Measurements from ENCODE around the gene JUP.

Gene JUP

DNA sequence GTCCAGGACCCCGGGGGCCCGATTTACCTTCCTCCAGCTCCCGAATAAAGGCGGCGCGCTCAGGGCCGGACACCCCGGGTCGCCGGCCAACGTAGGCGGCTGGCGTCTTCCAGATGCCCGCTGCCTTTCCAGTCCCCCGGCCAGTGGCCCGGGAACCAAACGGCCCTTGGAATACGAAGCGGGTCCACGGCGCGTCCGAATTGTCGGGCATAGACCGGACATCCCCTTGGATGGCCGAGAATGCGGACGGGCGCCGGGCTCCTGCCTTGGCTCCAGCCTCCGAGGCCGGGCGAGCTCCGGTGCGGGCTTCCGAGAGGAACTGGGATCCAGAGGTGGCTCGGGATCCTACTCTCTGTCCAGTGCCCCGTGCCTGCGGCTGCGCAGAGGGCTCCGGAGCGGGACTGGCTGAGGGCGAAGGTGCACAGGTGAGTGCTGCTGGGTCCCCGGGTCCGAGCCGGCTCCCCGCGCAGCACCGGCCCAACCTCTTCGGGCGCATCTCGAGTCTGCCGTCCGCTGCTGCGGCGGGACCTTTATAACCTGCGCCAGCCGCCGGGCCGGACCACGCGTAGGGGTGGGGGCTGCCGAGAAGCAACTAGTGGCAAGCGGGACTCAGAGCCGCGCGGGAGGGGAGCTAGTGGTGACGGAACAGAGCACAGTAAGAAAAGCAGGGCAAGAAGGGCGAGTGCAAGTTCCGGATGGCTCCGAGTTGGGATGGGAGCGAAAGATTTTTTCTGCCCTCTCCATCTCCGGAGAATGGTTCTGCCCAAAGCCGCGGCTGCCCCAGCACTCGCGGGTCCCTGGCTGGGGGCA lies 52.2 kb downstream of the JUP start, which contains the start of gene HAP1:
HAP1 (minus strand) TSS at position 505 of the 810 bp plus-strand sequence; CDS start at position 496, 9 bp downstream.
- Mint-ChIP-seq H3K4me3 (peak within 1 kb of the TSS; percentile 66), H3K27me3 (peaks cover 80% of the 10 kb centered on the region), H3K9me3 (no peaks in the 10 kb centered on the region), H3K36me3 (no peaks in the 10 kb centered on the region), H3K4me1 (peaks cover 21% of the 10 kb centered on the region), H3K27ac (no peak within 1 kb of the TSS)
- peak; percentile 19 for ATAC-seq

DNA sequence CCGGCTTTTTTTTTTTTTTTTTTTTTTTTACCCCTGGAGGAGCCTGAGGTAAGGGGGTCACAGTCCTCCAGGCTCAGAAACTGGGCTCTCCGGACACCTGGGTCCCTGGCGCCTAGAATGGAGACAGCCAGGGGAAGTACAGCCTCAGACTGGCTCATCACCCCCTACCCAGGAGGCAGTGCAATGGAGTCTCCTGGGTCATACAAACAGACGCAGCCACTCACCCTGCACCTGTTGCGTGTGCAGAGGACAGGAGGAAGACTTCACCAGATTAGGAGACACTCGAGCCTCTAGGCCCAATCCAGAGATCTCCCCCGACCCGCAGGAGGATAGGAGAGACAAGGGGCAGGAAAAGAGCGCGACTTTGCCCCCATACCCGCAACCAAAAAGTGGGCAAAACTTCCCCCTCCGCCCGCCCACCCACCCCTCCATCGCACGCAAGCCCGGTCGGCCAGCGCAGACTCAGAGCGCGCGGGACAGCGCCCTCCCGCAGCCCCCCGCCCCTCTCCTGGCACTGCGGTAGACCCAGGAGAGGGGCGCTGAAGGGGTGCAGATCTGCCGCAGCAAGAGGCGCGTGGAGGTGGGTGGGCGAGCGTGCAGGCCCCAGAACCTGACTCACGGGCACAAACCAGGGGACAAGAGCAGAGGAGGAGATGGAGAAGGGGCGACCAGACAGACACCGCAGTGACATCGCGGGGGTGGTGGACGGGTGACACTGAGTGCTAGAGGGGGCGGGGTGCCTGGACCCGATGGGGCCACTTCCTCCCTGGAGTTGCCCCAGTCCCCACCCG lies 53.0 kb downstream of the JUP start:
- peaks cover 21% of the 10 kb centered on the region for H3K4me1 Mint-ChIP-seq
- peak overlapping the region; percentile 52 for H3K4me3 Mint-ChIP-seq
- no peaks in the 10 kb centered on the region for H3K36me3 Mint-ChIP-seq

DNA sequence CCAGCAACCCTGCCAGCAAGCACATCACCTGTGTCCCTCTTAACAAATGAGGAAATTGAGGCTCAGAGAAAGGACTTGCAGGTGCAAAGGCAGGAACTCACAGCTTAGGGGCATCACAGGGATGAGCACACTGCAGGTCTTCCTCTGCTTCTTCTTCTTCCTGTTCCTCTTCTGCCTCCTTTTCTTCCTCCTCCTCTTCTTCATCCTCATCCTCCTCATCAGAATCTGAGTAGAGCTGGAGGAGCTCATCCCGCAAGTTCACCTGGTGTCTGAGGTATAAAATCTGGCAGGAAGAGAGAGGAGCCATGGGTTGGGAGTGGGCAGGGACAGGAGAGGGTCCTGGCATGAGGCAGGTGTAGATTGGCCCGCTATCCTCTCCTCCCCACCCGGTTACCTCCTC lies 54.7 kb downstream of the JUP start:
- H3K4me3 Mint-ChIP-seq, result no peak overlapping the region
- H3K9me3 Mint-ChIP-seq, result no peaks in the 10 kb centered on the region
- H3K27ac Mint-ChIP-seq, result no peak overlapping the region
- ATAC-seq, result no peak
- peaks cover 85% of the 10 kb centered on the region for H3K27me3 Mint-ChIP-seq
- H3K36me3 Mint-ChIP-seq, result no peaks in the 10 kb centered on the region
- peaks cover 30% of the 10 kb centered on the region for H3K4me1 Mint-ChIP-seq

More for the DNA sequence above, 53.0 kb downstream of the JUP start:
- ATAC-seq, result no peak
- Mint-ChIP-seq H3K9me3 (no peaks in the 10 kb centered on the region), H3K27ac (no peak overlapping the region), H3K27me3 (peaks cover 83% of the 10 kb centered on the region)

DNA sequence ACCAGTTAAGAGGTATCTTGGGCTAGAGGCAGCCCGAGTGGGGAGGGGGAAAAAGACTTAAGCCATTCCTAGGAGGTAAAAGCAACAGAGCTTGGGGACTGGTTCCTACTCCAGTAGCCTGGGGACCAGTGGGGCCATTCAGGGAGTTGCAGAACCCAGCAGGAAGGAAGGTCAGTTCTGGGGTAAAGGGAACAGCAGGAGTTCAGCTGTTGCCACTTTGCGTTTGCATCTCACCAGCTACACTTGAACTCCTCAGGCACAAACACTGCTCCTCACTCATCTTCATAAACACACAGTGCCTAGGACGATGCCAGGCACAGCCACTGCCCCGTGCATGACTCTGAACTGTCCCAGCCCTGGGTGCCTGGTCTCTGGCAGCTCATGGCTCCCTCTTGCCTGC lies 56.0 kb downstream of the JUP start:
- no peaks in the 10 kb centered on the region for H3K36me3 Mint-ChIP-seq
- H3K4me3 Mint-ChIP-seq, result no peak overlapping the region
- no peak overlapping the region for H3K27ac Mint-ChIP-seq
- peaks cover 30% of the 10 kb centered on the region for H3K4me1 Mint-ChIP-seq
- no peak for ATAC-seq
- H3K27me3 Mint-ChIP-seq, result peaks cover 74% of the 10 kb centered on the region
- no peaks in the 10 kb centered on the region for H3K9me3 Mint-ChIP-seq

DNA sequence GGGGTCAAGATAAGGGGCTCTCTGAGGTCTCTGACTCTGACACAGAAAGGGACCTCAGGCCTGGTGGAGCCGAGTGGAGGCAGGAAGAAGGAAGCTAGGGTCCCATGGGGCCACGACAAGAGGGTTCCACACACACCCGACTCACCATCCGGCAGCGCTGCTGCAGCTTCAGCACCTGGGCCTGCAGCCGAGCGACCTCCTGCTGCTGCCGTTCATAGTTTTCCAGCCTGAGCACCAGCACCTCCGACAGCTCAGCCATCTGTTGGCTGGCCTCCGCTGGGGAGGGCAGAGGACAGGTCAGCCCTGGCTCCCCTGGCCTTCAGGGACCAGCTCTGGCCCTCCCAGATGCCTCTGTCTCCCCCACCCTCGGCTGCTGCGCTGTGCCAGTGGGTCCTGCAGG lies 58.5 kb downstream of the JUP start:
- Mint-ChIP-seq H3K4me1 (peaks cover 9% of the 10 kb centered on the region), H3K9me3 (no peaks in the 10 kb centered on the region), H3K27me3 (peaks cover 73% of the 10 kb centered on the region), H3K36me3 (no peaks in the 10 kb centered on the region), H3K27ac (no peak overlapping the region), H3K4me3 (no peak overlapping the region)
- ATAC-seq, result peak; percentile 22

DNA sequence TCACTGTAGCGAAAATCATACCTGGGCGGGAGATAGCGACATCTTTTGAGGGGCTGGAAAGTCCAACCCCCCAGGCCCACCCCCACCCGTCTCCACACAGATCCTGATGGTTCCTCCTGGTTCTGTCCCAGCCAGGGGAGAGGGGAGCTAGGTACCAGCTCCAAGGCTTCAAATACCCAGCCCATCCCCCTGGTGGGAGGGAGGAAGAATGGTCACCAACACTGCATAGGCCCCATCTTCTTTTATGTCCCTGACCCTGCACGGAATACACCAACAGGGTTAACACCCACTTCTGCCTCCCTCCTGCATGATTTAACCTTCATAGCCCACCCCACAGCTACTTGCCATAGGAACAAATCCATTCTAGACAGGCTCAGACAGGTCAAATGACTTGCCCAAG lies 61.4 kb downstream of the JUP start:
- ATAC-seq, result no peak
- Mint-ChIP-seq H3K4me3 (no peak overlapping the region), H3K9me3 (no peaks in the 10 kb centered on the region), H3K4me1 (peaks cover 9% of the 10 kb centered on the region), H3K36me3 (no peaks in the 10 kb centered on the region), H3K27ac (no peak overlapping the region), H3K27me3 (peaks cover 67% of the 10 kb centered on the region)

DNA sequence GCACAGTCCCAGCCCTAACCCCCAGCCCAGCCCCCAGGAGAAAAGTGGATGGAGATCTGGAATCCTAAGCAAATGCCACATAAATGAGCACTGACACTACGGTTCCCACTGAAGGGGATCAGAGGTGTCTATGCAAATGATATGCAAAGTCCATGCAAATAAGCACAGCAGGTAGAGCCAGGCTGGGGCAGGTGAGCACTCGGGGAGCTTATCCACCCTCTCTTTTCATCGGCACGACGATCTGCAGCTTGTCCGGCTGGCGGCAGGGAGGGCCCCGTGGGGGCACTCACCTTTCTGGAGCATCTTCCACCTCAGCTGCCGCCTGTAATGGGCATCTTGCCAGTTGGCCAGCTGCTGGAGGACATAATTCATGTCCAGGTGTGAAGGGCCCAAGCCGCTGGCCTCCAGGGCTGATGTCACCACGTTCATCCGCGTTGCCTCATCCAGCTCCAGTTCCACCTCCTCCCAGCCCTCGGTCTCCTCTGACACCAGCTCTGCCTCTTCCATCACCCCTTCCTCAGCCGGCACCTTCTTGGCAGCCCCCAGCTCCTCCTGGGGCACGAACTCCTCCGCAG lies 61.9 kb downstream of the JUP start:
- H3K4me3 Mint-ChIP-seq, result no peak overlapping the region
- peaks cover 61% of the 10 kb centered on the region for H3K27me3 Mint-ChIP-seq
- peaks cover 9% of the 10 kb centered on the region for H3K4me1 Mint-ChIP-seq
- ATAC-seq, result no peak
- no peak overlapping the region for H3K27ac Mint-ChIP-seq
- no peaks in the 10 kb centered on the region for H3K9me3 Mint-ChIP-seq
- H3K36me3 Mint-ChIP-seq, result no peaks in the 10 kb centered on the region

DNA sequence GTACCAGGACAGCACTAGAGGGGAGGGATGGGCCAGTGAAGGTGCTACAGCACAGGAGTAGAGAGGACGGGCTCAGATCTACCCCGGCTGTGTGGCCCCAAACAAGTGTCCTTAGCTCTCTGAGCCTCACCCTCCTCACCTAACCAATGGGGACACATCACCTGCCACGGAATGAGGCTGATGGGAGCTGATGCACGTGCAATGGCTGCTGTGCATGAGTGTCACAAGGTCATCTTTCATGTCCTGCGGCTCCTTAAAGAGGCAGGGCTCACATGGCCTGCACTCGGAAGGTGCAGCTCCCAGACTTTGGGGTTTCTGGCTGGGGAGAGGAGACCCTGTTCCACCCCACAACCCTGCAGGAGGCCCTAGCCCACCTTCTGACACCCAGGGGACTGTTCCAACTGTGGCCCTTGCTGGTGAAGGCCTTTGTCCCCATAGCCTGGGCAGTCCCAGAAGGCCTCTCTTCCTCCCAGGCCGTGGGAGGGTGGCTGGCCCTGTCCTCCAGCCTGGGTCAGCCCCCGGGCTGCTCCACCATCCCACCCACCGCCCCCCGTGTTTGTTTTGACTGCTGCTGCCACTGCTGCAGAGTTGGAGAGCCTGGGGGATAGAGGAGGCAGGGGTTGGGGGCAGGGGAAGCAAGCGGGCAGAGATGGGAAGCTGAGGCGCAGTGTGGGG lies 62.6 kb downstream of the JUP start:
- Mint-ChIP-seq H3K4me3 (no peak overlapping the region), H3K27ac (no peak overlapping the region), H3K9me3 (no peaks in the 10 kb centered on the region), H3K27me3 (peaks cover 59% of the 10 kb centered on the region), H3K4me1 (peaks cover 9% of the 10 kb centered on the region), H3K36me3 (no peaks in the 10 kb centered on the region)
- ATAC-seq, result no peak

DNA sequence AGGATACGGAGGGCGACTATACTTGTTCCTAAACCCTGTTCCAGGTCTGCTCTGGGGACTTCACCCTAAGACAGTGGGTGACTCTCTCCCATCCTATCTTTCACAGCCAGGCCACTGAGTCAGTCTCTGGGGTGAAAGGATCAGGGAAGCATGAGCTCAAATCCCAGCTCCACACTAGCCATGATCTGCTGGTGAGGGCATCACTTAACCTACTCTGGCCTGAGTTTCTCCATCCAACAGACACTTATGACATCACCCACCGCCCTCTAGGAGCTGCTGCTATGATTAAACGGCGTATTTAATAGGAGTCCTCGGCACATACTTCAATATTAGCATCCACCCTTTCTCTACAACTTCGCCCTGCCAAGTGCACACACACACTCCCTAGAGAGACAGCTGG lies 64.3 kb downstream of the JUP start:
- H3K4me1 Mint-ChIP-seq, result peaks cover 6% of the 10 kb centered on the region
- H3K9me3 Mint-ChIP-seq, result no peaks in the 10 kb centered on the region
- H3K27me3 Mint-ChIP-seq, result peaks cover 43% of the 10 kb centered on the region
- ATAC-seq, result no peak
- H3K27ac Mint-ChIP-seq, result no peak overlapping the region
- no peak overlapping the region for H3K4me3 Mint-ChIP-seq
- no peaks in the 10 kb centered on the region for H3K36me3 Mint-ChIP-seq

DNA sequence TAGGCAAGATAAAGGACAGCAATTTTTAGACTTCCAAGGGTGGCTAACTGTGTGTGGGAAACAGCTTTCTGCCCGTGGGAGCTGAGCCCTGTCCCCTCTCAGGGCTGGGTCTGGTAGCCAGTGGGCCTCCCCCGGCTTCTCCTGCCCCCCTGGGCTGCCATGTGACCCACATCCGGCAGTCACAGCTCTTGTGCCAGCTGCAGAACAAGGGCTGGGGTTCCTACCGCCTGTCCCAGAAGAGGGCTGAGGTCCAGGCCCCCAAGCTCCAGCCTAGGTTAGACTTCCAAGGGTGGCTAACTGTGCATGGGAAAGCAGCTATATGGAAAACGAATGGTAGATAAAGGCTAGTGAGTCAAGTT lies 68.2 kb downstream of the JUP start:
- ATAC-seq, result no peak
- no peaks in the 10 kb centered on the region for H3K36me3 Mint-ChIP-seq
- peaks cover 6% of the 10 kb centered on the region for H3K4me1 Mint-ChIP-seq
- H3K9me3 Mint-ChIP-seq, result no peaks in the 10 kb centered on the region
- H3K27ac Mint-ChIP-seq, result no peak overlapping the region
- no peak overlapping the region for H3K4me3 Mint-ChIP-seq
- peaks cover 28% of the 10 kb centered on the region for H3K27me3 Mint-ChIP-seq

DNA sequence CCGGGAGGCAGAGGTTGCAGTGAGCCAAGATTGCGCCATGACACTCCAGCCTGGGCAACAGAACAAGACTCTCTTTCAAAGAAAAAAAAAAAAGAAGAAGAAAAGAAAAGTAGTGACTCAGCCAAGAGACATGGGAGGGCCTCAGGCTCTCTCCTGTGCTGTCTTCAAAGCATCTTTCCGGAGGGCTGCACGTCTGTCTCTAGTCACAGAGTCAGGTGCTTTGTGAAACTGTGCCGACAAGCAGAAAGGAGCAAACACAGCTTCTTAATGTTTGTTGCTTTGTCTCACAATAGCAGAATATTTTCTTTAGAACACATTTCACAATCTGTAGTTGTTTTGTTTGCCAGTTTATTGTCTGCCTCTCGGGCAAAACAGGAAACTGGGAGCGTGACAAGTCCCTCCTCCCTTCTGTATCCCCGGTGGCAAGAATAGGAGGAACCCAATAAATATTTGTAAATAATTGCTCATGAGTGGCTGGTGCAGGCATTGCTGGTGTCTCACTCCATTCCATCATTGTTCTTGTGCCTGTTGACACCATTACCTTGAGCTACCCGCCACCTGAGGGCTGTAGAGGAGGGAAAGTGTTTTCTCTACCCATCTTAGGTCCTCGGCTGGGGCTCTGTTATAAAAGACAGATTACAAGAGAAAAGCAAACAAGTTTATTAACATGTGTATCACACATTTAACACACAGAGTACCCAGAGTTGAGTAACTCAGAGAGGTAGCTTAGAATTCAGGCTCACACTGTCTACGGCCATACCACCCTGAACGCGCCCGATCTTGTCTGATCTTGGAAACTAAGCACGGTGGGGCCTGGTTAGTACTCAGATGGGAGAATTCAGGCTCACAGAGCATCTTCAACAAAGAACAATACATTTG lies 68.9 kb downstream of the JUP start:
- Mint-ChIP-seq H3K9me3 (no peaks in the 10 kb centered on the region), H3K36me3 (no peaks in the 10 kb centered on the region), H3K4me3 (no peak overlapping the region), H3K4me1 (peaks cover 6% of the 10 kb centered on the region), H3K27ac (peak overlapping the region; percentile 2), H3K27me3 (peaks cover 25% of the 10 kb centered on the region)
- ATAC-seq, result no peak

DNA sequence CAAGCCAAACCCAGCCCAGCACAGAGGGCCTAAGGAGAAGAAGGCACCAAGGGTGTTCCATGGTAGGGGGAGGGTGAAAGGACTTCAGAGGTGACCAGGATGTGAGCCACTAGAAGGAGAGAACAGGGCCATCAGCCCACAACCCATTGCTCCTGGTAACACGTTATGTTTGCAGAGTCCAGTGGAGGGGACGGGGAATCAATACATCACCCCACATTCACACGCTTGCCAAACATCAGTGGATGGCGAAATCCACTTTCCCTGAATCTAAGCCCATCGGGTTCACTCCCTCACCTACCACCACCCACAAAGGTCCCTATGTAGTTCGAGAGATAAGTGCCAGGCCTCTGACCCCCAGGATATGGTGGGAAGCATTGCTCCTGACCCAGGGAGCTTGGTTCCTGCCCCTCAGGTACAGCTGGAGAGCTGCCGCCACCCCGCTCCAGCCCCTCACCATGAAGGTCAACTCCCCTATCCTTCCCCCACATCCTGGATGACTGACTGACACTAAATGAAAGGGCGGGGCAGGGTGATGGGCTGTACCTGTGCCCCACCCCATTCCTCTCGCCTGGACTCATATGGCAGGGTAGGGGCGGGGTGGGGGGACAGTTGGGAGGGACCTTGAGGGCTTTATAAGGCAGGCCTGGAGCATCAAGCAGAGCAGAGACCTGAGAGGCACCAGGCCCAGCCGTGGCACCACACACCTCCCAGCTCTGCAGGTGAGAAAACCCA lies 74.7 kb downstream of the JUP start, which contains the start of gene GAST:
GAST (plus strand) TSS at position 663 of the 732 bp plus-strand sequence. CDS start 3,106 bp downstream, outside the sequence.
- no peak within 1 kb of the TSS for H3K27ac Mint-ChIP-seq
- H3K27me3 Mint-ChIP-seq, result peaks cover 45% of the 10 kb centered on the region
- ATAC-seq, result peak; percentile 32
- H3K36me3 Mint-ChIP-seq, result no peaks in the 10 kb centered on the region
- peaks cover 6% of the 10 kb centered on the region for H3K4me1 Mint-ChIP-seq
- no peak within 1 kb of the TSS for H3K4me3 Mint-ChIP-seq
- no peaks in the 10 kb centered on the region for H3K9me3 Mint-ChIP-seq

DNA sequence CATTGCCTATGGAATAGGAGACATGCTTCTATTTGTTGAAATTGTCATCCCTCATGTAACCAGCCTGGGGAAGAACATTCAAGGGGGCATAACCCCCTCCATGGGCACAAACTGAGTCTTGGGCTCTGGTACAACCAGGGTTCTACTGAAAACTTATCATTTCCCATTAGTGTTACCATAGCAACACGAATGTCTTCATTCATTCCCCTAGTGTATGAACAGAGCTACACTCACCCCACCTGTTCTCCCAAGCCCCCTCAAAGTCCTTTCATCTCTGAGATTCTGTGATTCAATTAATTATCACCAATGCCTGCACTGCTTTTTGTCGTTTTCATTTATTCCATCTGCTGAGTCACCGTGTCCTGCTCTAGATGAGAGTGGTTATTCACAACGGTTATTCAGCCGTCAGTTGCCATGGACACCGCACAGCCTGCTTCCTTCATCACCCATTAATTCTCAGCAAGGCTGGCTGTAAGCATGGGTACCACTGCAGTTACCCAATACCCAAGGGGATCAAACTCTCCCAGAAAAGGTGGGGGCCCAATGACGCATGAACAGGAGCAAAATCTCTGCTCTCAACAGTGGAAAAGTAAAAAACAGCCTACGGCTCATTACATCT lies 75.9 kb downstream of the JUP start:
- Mint-ChIP-seq H3K27ac (no peak overlapping the region), H3K9me3 (no peaks in the 10 kb centered on the region), H3K4me3 (no peak overlapping the region), H3K36me3 (no peaks in the 10 kb centered on the region), H3K4me1 (peaks cover 6% of the 10 kb centered on the region), H3K27me3 (peaks cover 37% of the 10 kb centered on the region)
- ATAC-seq, result no peak

Data from stimulated activated memory B cell treated with anti-CD40 and anti-IgM and Interleukin-4, amounts not matched to agents 10 μg/mL and 1 μg/mL and 100 μg/mL, for 72 hours (primary cell).